Neural progenitor cell (in vitro differentiated cells): ENCODE measurements around the gene VPS13D. TPM values are rescaled to one million over a fixed set of nuclear protein-coding genes. Genes with fewer than 3 reads are reported as not detected.
A peak's percentile ranks its signal among the peaks of the same experiment; 100 is the strongest.

Experiments
- DNase-seq: peaks from one replicate; pipeline ENCODE4 v3.0.0-alpha.2; 2016; ENCODE audit warnings: low spot score
- H2AFZ ChIP-seq: fragments of 200-600 bp; sonication (generic); replicated peaks from 2 replicates; pipeline ENCODE4 v1.6.1; 2016; ENCODE audit warnings: antibody characterized with exemption
- H3F3A ChIP-seq: fragments of 200-600 bp; sonication (generic); 2 replicates; pipeline ENCODE4 v1.6.1; 2016; ENCODE audit warnings: antibody characterized with exemption, low read depth
- H3K27ac ChIP-seq: fragments of 200-600 bp; sonication (generic); 2 replicates; pipeline ENCODE4 v1.5.1; 2016; ENCODE audit warnings: mild to moderate bottlenecking
- H3K27me3 ChIP-seq: fragments of 200-600 bp; sonication (generic); 2 replicates; pipeline ENCODE4 v1.6.1; 2016; ENCODE audit warnings: mild to moderate bottlenecking, moderate library complexity
- H3K36me3 ChIP-seq: fragments of 200-600 bp; sonication (generic); 2 replicates; pipeline ENCODE4 v1.5.1; 2016
- H3K4me1 ChIP-seq: fragments of 200-600 bp; sonication (generic); 2 replicates; pipeline ENCODE4 v1.6.1; 2016; ENCODE audit warnings: mixed run types
- H3K4me2 ChIP-seq: fragments of 200-600 bp; sonication (generic); 2 replicates; pipeline ENCODE4 v1.6.1; 2016
- H3K4me3 ChIP-seq: fragments of 200-600 bp; sonication (generic); 2 replicates; pipeline ENCODE4 v1.5.1; 2016
- H3K79me2 ChIP-seq: fragments of 200-600 bp; sonication (generic); 2 replicates; pipeline ENCODE4 v1.6.1; 2016; ENCODE audit warnings: low read depth
- H3K9ac ChIP-seq: fragments of 200-600 bp; sonication (generic); 2 replicates; pipeline ENCODE4 v1.6.1; 2016
- H3K9me3 ChIP-seq: fragments of 200-600 bp; sonication (generic); 2 replicates; pipeline ENCODE4 v1.5.1; 2016; ENCODE audit warnings: low read depth
- H4K20me1 ChIP-seq: fragments of 200-600 bp; sonication (generic); 2 replicates; pipeline ENCODE4 v1.6.1; 2016; ENCODE audit warnings: low read depth
- H3K27ac Mint-ChIP-seq: 3 replicates; pipeline ENCODE4 v1.8.0; 2021; ENCODE audit warnings: mixed read lengths
- H3K27me3 Mint-ChIP-seq: 2 replicates; pipeline ENCODE4 v1.8.0; 2022; ENCODE audit warnings: low read depth, mild to moderate bottlenecking, inconsistent platforms, moderate library complexity, mixed read lengths; ENCODE audit not compliant: insufficient read depth
- H3K36me3 Mint-ChIP-seq: 3 replicates; pipeline ENCODE4 v1.8.0; 2021; ENCODE audit warnings: mixed read lengths
- H3K4me1 Mint-ChIP-seq: 3 replicates; pipeline ENCODE4 v1.8.0; 2021; ENCODE audit warnings: mixed read lengths
- H3K4me3 Mint-ChIP-seq: 3 replicates; pipeline ENCODE4 v1.8.0; 2021; ENCODE audit warnings: mild to moderate bottlenecking, moderate library complexity, mixed read lengths
- H3K9me3 Mint-ChIP-seq: 3 replicates; pipeline ENCODE4 v1.8.0; 2020; ENCODE audit warnings: mixed read lengths
- CTCF ChIP-seq: fragments of 200-600 bp; sonication (generic); IDR thresholded peaks from 2 replicates; pipeline ENCODE4 v1.5.1; 2017; ENCODE audit warnings: antibody characterized with exemption, mild to moderate bottlenecking
- EZH2 ChIP-seq: fragments of 200-600 bp; sonication (generic); IDR thresholded peaks from 2 replicates; pipeline ENCODE4 v1.6.1; 2017; ENCODE audit warnings: antibody characterized with exemption, mild to moderate bottlenecking, moderate library complexity
- EZH2phosphoT487 ChIP-seq: fragments of 200-600 bp; sonication (generic); IDR thresholded peaks from 2 replicates; pipeline ENCODE4 v1.6.1; 2017; ENCODE audit warnings: antibody characterized with exemption
- total RNA-seq: library from RNA; depleted of rRNA; stranded (reverse); fragments of >200 nt; gene quantifications from 2 replicates; pipeline ENCODE4 v1.2.3, GENCODE V29; 2015; ENCODE audit warnings: low replicate concordance

VPS13D gene
- total RNA-seq, 1 donor from 2014 or later: 16.4 TPM

DNA sequence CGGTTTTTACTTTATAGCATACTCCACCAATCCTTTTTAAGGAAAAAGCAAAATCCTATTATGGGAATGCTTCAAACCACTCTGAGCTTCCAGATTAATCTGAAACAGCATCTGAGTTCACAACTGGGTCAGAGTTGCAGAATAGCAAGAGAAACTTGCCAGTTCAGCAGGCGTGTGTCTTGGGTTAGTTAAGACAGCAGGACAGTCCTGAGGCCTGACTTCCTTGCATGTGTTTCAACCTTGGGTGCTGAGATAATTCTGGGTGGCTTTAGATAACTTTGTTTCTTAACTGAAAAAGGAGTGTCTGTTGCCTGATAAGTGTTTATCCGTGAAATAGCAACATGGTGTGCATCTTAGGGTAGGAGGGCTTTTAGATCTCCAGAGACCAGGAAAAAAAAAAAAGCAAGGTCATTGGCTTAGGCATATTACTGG, 218.9 kb downstream of the VPS13D start:
- Mint-ChIP-seq H3K9me3 (no peaks in the 10 kb centered on the region), H3K4me3 (no peak overlapping the region), H3K4me1 (peaks cover 30% of the 10 kb centered on the region), H3K27me3 (no peaks in the 10 kb centered on the region), H3K36me3 (peaks cover 2% of the 10 kb centered on the region), H3K27ac (peak overlapping the region; percentile 24)
- Histone ChIP-seq H3K36me3 (no peaks in the 10 kb centered on the region), H4K20me1 (no peaks in the 10 kb centered on the region), H2AFZ (no peak overlapping the region), H3K79me2 (no peaks in the 10 kb centered on the region), H3K4me1 (peaks cover 17% of the 10 kb centered on the region), H3K27me3 (no peaks in the 10 kb centered on the region), H3K9me3 (no peaks in the 10 kb centered on the region), H3K4me3 (no peak overlapping the region), H3K9ac (no peak overlapping the region), H3F3A (no peaks in the 10 kb centered on the region), H3K4me2 (no peak overlapping the region), H3K27ac (no peak overlapping the region)
- no peak for DNase-seq
- no peak for TF ChIP-seq EZH2phosphoT487
- no peak for TF ChIP-seq CTCF
- TF ChIP-seq EZH2: no peak

GRCh38 chr1:12450090-12450755, 220.4 kb downstream of the VPS13D start:
- no peaks in the 10 kb centered on the region for H3K27me3 ChIP-seq
- no peaks in the 10 kb centered on the region for H3K9me3 ChIP-seq
- no peaks in the 10 kb centered on the region for H3F3A ChIP-seq
- H3K4me2 ChIP-seq: no peak overlapping the region
- H3K4me3 Mint-ChIP-seq: no peak overlapping the region
- no peak for TF ChIP-seq EZH2phosphoT487
- TF ChIP-seq EZH2: no peak
- no peak for TF ChIP-seq CTCF
- peaks cover 30% of the 10 kb centered on the region for H3K4me1 Mint-ChIP-seq
- H3K4me3 ChIP-seq: no peak overlapping the region
- no peaks in the 10 kb centered on the region for H3K27me3 Mint-ChIP-seq
- H4K20me1 ChIP-seq: no peaks in the 10 kb centered on the region
- H3K79me2 ChIP-seq: no peaks in the 10 kb centered on the region
- DNase-seq: no peak
- no peaks in the 10 kb centered on the region for H3K36me3 ChIP-seq
- H3K9ac ChIP-seq: no peak overlapping the region
- H3K27ac Mint-ChIP-seq: no peak overlapping the region
- H3K27ac ChIP-seq: no peak overlapping the region
- H3K4me1 ChIP-seq: peaks cover 11% of the 10 kb centered on the region
- no peaks in the 10 kb centered on the region for H3K36me3 Mint-ChIP-seq
- no peak overlapping the region for H2AFZ ChIP-seq
- H3K9me3 Mint-ChIP-seq: no peaks in the 10 kb centered on the region

GRCh38 chr1:12450756-12451559, 221.1 kb downstream of the VPS13D start:
- H3K27ac ChIP-seq: no peak overlapping the region
- no peak for DNase-seq
- H4K20me1 ChIP-seq: no peaks in the 10 kb centered on the region
- H3F3A ChIP-seq: no peaks in the 10 kb centered on the region
- H3K9me3 Mint-ChIP-seq: no peaks in the 10 kb centered on the region
- H3K4me2 ChIP-seq: no peak overlapping the region
- peaks cover 10% of the 10 kb centered on the region for H3K4me1 ChIP-seq
- no peak overlapping the region for H3K4me3 ChIP-seq
- TF ChIP-seq CTCF: no peak
- no peak for TF ChIP-seq EZH2phosphoT487
- TF ChIP-seq EZH2: no peak
- no peak overlapping the region for H3K4me3 Mint-ChIP-seq
- no peak overlapping the region for H3K9ac ChIP-seq
- no peaks in the 10 kb centered on the region for H3K36me3 Mint-ChIP-seq
- no peaks in the 10 kb centered on the region for H3K79me2 ChIP-seq
- H3K4me1 Mint-ChIP-seq: peaks cover 30% of the 10 kb centered on the region
- no peaks in the 10 kb centered on the region for H3K27me3 ChIP-seq
- no peaks in the 10 kb centered on the region for H3K36me3 ChIP-seq
- no peak overlapping the region for H2AFZ ChIP-seq
- no peaks in the 10 kb centered on the region for H3K27me3 Mint-ChIP-seq
- H3K27ac Mint-ChIP-seq: no peak overlapping the region
- no peaks in the 10 kb centered on the region for H3K9me3 ChIP-seq
